CD4-positive, alpha-beta T cell treated with Interleukin-17A for 1 hour (primary cell): Measurements from ENCODE around the gene SLC18A2.

Experiments
- DNase-seq: peaks from one replicate; pipeline ENCODE4 v3.0.0-alpha.2; 2020

The SLC18A2 gene

GRCh38 chr10:117320050-117320665 is 79.2 kb downstream of the SLC18A2 start:
- DNase-seq: peak; percentile 32

- no peak for DNase-seq
Measured at GRCh38 chr10:117322260-117322659, 81.3 kb downstream of the SLC18A2 start.

GRCh38 chr10:117324367-117324766 is 83.5 kb downstream of the SLC18A2 start:
- no peak for DNase-seq

GRCh38 chr10:117327262-117327661 is 86.3 kb downstream of the SLC18A2 start:
- no peak for DNase-seq
